ENCODE results near the gene MED12. TPM values are rescaled to one million over a fixed set of nuclear protein-coding genes. Genes with fewer than 3 reads are reported as not detected.

The MED12 gene
- total and polyA plus RNA-seq, 10 of the 15 experiments (the other 5 are each of a cell fraction or from before 2014, with no cell fraction given): 0.68 to 28.5 (median 13.7) TPM

DNA sequence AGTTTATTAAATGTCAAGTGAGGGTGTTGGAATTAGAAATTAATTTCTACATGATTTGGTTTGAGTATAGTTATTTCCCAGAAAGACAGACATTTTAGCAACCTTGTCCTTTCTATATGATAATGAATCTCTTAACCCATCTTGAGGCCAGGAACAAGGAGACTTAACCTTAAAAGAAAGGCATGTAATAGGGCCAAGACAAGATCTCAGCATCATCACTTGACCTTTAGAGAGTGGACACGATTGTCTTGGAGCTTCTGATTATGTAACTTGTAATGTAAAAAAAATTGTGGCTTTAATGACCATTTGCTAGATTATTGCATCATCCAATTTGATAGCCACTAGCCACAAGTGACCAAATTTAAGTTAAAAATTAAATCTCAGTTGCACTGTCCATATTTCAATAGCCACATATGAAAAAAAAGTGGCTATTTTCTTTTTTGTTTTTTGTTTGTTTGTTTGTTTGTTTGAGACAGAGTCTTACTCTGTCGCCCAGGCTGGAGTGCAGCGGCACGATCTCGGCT lies 36.2 kb upstream of the MED12 start:
- FAIRE-seq (no peak), DNase-seq (ENCODE audit: low read depth, low spot score) (no peak), ATAC-seq (no peak)
- H3K36me3 ChIP-seq (ENCODE audit: control insufficient read depth in 2 of 2, insufficient read depth in 2 of 2, low read length in 1 of 2): no peaks in the 10 kb centered on the region
- H3K4me2 ChIP-seq (ENCODE audit: control insufficient read depth, insufficient read depth): no peak overlapping the region
- H3K27me3 ChIP-seq (replicated peaks in 1 of 2; ENCODE audit: control insufficient read depth in 2 of 2, insufficient read depth in 2 of 2, low read length in 1 of 2): no peaks in the 10 kb centered on the region
- H4K20me1 ChIP-seq (ENCODE audit: control insufficient read depth, insufficient read depth): no peaks in the 10 kb centered on the region
- ChIA-PET CTCF (interaction anchor here (0.6 kb wide), 1 partner anchor 144 kb away, joined by 3 read pairs; no protein-coding TSS in a partner anchor), SMC1A (ENCODE audit: uncharacterized antibody, unreplicated experiment) (no interaction called here), RAD21 (ENCODE audit: unreplicated experiment) (no interaction called here), POLR2A (no interaction called here)
- no peaks in the 10 kb centered on the region for H3K4me1 ChIP-seq (ENCODE audit: control insufficient read depth, insufficient read depth, low read length)
- intact Hi-C loops (cut with micrococcal nuclease; ENCODE audit: unreplicated experiment) (no loop called here), in situ Hi-C loops (cut with MboI) (no loop called here)
- H3K4me3 ChIP-seq: no peak overlapping the region
- H3K9me3 ChIP-seq (replicated peaks; ENCODE audit: control insufficient read depth, insufficient read depth, low read length): no peaks in the 10 kb centered on the region
- BruUV-seq (replicated peaks): no TSS peak
- TF ChIP-seq, protein P1, sequence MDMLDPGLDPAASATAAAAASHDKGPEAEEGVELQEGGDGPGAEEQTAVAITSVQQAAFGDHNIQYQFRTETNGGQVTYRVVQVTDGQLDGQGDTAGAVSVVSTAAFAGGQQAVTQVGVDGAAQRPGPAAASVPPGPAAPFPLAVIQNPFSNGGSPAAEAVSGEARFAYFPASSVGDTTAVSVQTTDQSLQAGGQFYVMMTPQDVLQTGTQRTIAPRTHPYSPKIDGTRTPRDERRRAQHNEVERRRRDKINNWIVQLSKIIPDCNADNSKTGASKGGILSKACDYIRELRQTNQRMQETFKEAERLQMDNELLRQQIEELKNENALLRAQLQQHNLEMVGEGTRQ (IDR thresholded peaks at IDR 0.05; ENCODE audit: borderline replicate concordance, low read depth, low read length): no peak
- TF ChIP-seq ZNF217 (IDR thresholded peaks at IDR 0.05): no peak
- H2AFZ ChIP-seq (ENCODE audit: control insufficient read depth, low read depth, low read length): no peak overlapping the region
- WGBS (ENCODE audit: insufficient coverage, insufficient replicate concordance, low lambda C conversion rate, missing lambda C conversion rate): 15% methylated on average over 2 of the region's 5 CpGs
- no peak overlapping the region for H3K9ac ChIP-seq (ENCODE audit: control insufficient read depth, insufficient read depth, low read length)
- H3K79me2 ChIP-seq (ENCODE audit: control insufficient read depth, insufficient read depth, low read length): no peaks in the 10 kb centered on the region
- H3K27ac ChIP-seq (ENCODE audit: control insufficient read depth, insufficient read depth): no peak overlapping the region

DNA sequence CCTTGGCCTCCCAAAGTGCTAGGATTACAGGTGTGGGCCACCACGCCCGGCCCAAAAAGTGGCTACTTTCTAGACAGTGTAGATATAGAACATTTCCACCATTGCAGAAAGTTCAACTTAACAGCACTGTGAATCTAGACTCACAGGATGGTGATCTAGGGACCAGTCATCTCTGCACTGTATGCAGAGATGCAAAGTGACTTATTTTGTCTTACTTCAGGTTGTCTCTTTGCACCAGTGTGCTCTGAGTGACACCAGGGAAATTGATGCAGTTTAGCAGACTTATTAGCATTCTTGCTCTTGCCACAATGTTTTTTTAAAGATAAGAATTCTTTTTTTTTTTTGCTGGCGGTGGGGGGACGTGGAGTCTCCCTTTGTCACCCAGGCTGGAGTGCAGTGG lies 35.6 kb upstream of the MED12 start:
- DNase-seq (ENCODE audit: low read depth, low spot score) (no peak), FAIRE-seq (no peak), ATAC-seq (no peak)
- SMC1A ChIA-PET (ENCODE audit: uncharacterized antibody, unreplicated experiment): no interaction called here
- H3K27me3 ChIP-seq (replicated peaks in 1 of 2; ENCODE audit: control insufficient read depth in 2 of 2, insufficient read depth in 2 of 2, low read length in 1 of 2): no peaks in the 10 kb centered on the region
- H4K20me1 ChIP-seq (ENCODE audit: control insufficient read depth, insufficient read depth): no peaks in the 10 kb centered on the region
- no TSS peak for BruUV-seq (replicated peaks)
- H3K4me2 ChIP-seq (ENCODE audit: control insufficient read depth, insufficient read depth): no peak overlapping the region
- TF ChIP-seq DPF2 (IDR thresholded peaks at IDR 0.05) (no peak), BRCA1 (IDR thresholded peaks at IDR 0.05; ENCODE audit: low read depth, low read length) (no peak), TCF3 (IDR thresholded peaks at IDR 0.05; ENCODE audit: borderline replicate concordance, insufficient read depth, low read depth, low read length) (no peak), BHLHE40 (IDR thresholded peaks at IDR 0.05; ENCODE audit: borderline replicate concordance in 1 of 2, low read depth in 2 of 2, low read length in 1 of 2) (no peak), ZNF217 (IDR thresholded peaks at IDR 0.05) (no peak)
- TF ChIP-seq, protein P2, sequence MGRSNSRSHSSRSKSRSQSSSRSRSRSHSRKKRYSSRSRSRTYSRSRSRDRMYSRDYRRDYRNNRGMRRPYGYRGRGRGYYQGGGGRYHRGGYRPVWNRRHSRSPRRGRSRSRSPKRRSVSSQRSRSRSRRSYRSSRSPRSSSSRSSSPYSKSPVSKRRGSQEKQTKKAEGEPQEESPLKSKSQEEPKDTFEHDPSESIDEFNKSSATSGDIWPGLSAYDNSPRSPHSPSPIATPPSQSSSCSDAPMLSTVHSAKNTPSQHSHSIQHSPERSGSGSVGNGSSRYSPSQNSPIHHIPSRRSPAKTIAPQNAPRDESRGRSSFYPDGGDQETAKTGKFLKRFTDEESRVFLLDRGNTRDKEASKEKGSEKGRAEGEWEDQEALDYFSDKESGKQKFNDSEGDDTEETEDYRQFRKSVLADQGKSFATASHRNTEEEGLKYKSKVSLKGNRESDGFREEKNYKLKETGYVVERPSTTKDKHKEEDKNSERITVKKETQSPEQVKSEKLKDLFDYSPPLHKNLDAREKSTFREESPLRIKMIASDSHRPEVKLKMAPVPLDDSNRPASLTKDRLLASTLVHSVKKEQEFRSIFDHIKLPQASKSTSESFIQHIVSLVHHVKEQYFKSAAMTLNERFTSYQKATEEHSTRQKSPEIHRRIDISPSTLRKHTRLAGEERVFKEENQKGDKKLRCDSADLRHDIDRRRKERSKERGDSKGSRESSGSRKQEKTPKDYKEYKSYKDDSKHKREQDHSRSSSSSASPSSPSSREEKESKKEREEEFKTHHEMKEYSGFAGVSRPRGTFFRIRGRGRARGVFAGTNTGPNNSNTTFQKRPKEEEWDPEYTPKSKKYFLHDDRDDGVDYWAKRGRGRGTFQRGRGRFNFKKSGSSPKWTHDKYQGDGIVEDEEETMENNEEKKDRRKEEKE (IDR thresholded peaks at IDR 0.05): no peak
- H3K79me2 ChIP-seq (ENCODE audit: control insufficient read depth, insufficient read depth, low read length): no peaks in the 10 kb centered on the region
- no peak overlapping the region for H3K4me3 ChIP-seq
- no peaks in the 10 kb centered on the region for H3K4me1 ChIP-seq (ENCODE audit: control insufficient read depth, insufficient read depth, low read length)
- no peak overlapping the region for H3K9ac ChIP-seq (ENCODE audit: control insufficient read depth, insufficient read depth, low read length)
- WGBS (ENCODE audit: insufficient coverage, insufficient replicate concordance, low lambda C conversion rate, missing lambda C conversion rate): 42% methylated on average over 4 of the region's 4 CpGs
- CTCF ChIA-PET: no interaction called here
- no peaks in the 10 kb centered on the region for H3K9me3 ChIP-seq (replicated peaks; ENCODE audit: control insufficient read depth, insufficient read depth, low read length)
- in situ Hi-C loops (cut with MboI): no loop called here
- intact Hi-C loops (cut with micrococcal nuclease; ENCODE audit: unreplicated experiment): no loop called here
- RAD21 ChIA-PET (ENCODE audit: unreplicated experiment): no interaction called here
- POLR2A ChIA-PET: interaction anchor here (0.7 kb wide), 1 partner anchor 60 kb away, joined by 4 read pairs; no protein-coding TSS in a partner anchor
- no peak overlapping the region for H2AFZ ChIP-seq (ENCODE audit: control insufficient read depth, low read depth, low read length)
- no peaks in the 10 kb centered on the region for H3K36me3 ChIP-seq (ENCODE audit: control insufficient read depth in 2 of 2, insufficient read depth in 2 of 2, low read length in 1 of 2)
- no peak overlapping the region for H3K27ac ChIP-seq (ENCODE audit: control insufficient read depth, insufficient read depth)
